ENCODE results near the gene HNRNPUL1.

HNRNPUL1 gene

DNA sequence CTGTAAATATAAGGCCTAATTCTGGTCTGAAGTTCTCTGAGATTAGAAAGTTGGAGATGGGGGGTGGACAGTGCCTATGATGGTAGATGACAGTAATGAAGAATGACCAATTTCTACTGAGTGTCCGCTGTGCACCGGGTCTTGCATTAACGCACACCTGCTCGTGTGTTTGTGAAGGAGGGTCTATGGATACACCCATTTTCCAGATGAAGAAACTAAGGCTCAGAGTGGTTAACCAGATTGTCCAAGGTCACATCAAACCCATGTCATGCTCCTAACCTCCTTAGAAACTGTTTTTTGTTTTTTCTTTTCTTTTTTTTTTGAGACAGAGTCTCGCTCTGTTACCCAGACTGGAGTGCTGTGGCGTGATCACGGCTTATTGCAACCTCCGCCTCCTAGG is 31.5 kb upstream of the HNRNPUL1 start:
- Histone ChIP-seq H3K36me3 (ENCODE audit: control insufficient read depth in 5 of 5, insufficient read depth in 5 of 5, low read length in 5 of 5) (peaks cover 0 to 41% (median 13%) of the 10 kb centered on the region in 5 donors), H3K4me1 (ENCODE audit: control insufficient read depth in 5 of 5, insufficient read depth in 5 of 5, low read length in 5 of 5) (peaks cover 0 to 10% (median 0%) of the 10 kb centered on the region in 5 donors), H3K27ac (ENCODE audit: low read depth, low read length) (no peak overlapping the region), H3K27me3 (ENCODE audit: control insufficient read depth in 5 of 5, insufficient read depth in 4 of 5, low read length in 5 of 5) (peaks cover 0 to 18% (median 0%) of the 10 kb centered on the region in 5 donors), H3K4me3 (ENCODE audit: low read depth in 1 of 5, low read length in 5 of 5) (no peak overlapping the region), H3K9me3 (ENCODE audit: control insufficient read depth in 5 of 5, low read length in 5 of 5) (no peaks in the 10 kb centered on the region), H3K9ac (ENCODE audit: low read length in 5 of 5) (no peak overlapping the region)

GRCh38 chr19:41233748-41234240 is 30.4 kb upstream of the HNRNPUL1 start:
- Histone ChIP-seq H3K36me3 (ENCODE audit: control insufficient read depth in 5 of 5, insufficient read depth in 5 of 5, low read length in 5 of 5) (peaks cover 0 to 52% (median 20%) of the 10 kb centered on the region in 5 donors), H3K27ac (ENCODE audit: low read depth, low read length) (no peak overlapping the region)

GRCh38 chr19:41234512-41235168 is 29.5 kb upstream of the HNRNPUL1 start:
- Histone ChIP-seq H3K9ac (ENCODE audit: low read length in 5 of 5) (no peak overlapping the region), H3K4me1 (ENCODE audit: control insufficient read depth in 5 of 5, insufficient read depth in 5 of 5, low read length in 5 of 5) (peaks cover 0 to 16% (median 2%) of the 10 kb centered on the region in 5 donors), H3K27ac (ENCODE audit: low read depth, low read length) (no peak overlapping the region), H3K4me3 (ENCODE audit: low read depth in 1 of 5, low read length in 5 of 5) (no peak overlapping the region), H3K27me3 (ENCODE audit: control insufficient read depth in 5 of 5, insufficient read depth in 4 of 5, low read length in 5 of 5) (peaks cover 0 to 16% (median 0%) of the 10 kb centered on the region in 5 donors), H3K36me3 (ENCODE audit: control insufficient read depth in 5 of 5, insufficient read depth in 5 of 5, low read length in 5 of 5) (peaks cover 0 to 61% (median 29%) of the 10 kb centered on the region in 5 donors), H3K9me3 (ENCODE audit: control insufficient read depth in 5 of 5, low read length in 5 of 5) (no peaks in the 10 kb centered on the region)

More at GRCh38 chr19:41233748-41234240, 30.4 kb upstream of the HNRNPUL1 start:
- H3K9me3 ChIP-seq (ENCODE audit: control insufficient read depth in 5 of 5, low read length in 5 of 5) = no peaks in the 10 kb centered on the region
- peaks cover 0 to 16% (median 2%) of the 10 kb centered on the region in 5 donors for H3K4me1 ChIP-seq (ENCODE audit: control insufficient read depth in 5 of 5, insufficient read depth in 5 of 5, low read length in 5 of 5)
- no peak overlapping the region for H3K9ac ChIP-seq (ENCODE audit: low read length in 5 of 5)
- H3K27me3 ChIP-seq (ENCODE audit: control insufficient read depth in 5 of 5, insufficient read depth in 4 of 5, low read length in 5 of 5) = peaks cover 0 to 18% (median 0%) of the 10 kb centered on the region in 5 donors
- no peak overlapping the region for H3K4me3 ChIP-seq (ENCODE audit: low read depth in 1 of 5, low read length in 5 of 5)

DNA sequence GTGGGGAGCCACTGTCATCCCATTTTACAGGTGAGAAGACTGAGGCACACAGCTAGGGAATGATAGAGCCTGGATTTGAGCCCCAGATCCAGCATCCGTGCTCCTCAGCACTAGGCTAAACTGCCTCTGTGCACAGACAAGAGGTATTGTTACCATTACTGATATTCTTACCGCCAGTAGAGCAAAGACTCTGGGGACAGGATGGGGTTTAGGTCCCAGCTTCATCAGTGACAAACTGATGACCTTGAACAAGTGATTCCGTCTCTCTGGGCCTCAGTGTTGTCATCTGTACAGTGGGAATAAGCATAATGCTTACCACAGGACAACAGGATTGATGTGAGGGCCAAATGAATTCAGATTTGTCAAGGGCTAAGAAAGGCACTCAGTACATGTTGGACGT is 28.7 kb upstream of the HNRNPUL1 start:
- H3K27ac ChIP-seq (ENCODE audit: low read depth, low read length) = no peak overlapping the region
- H3K4me1 ChIP-seq (ENCODE audit: control insufficient read depth in 5 of 5, insufficient read depth in 5 of 5, low read length in 5 of 5) = peaks cover 0 to 16% (median 2%) of the 10 kb centered on the region in 5 donors
- H3K27me3 ChIP-seq (ENCODE audit: control insufficient read depth in 5 of 5, insufficient read depth in 4 of 5, low read length in 5 of 5) = peaks cover 0 to 8% (median 0%) of the 10 kb centered on the region in 5 donors
- peaks cover under 1 to 66% (median 37%) of the 10 kb centered on the region in 5 donors for H3K36me3 ChIP-seq (ENCODE audit: control insufficient read depth in 5 of 5, insufficient read depth in 5 of 5, low read length in 5 of 5)
- H3K4me3 ChIP-seq (ENCODE audit: low read depth in 1 of 5, low read length in 5 of 5) = no peak overlapping the region
- H3K9me3 ChIP-seq (ENCODE audit: control insufficient read depth in 5 of 5, low read length in 5 of 5) = no peaks in the 10 kb centered on the region
- H3K9ac ChIP-seq (ENCODE audit: low read length in 5 of 5) = no peak overlapping the region

GRCh38 chr19:41238244-41238643 is 25.9 kb upstream of the HNRNPUL1 start:
- peaks cover 4 to 68% (median 56%) of the 10 kb centered on the region in 5 donors for H3K36me3 ChIP-seq (ENCODE audit: control insufficient read depth in 5 of 5, insufficient read depth in 5 of 5, low read length in 5 of 5)
- H3K9me3 ChIP-seq (ENCODE audit: control insufficient read depth in 5 of 5, low read length in 5 of 5) = no peaks in the 10 kb centered on the region
- H3K27me3 ChIP-seq (ENCODE audit: control insufficient read depth in 5 of 5, insufficient read depth in 4 of 5, low read length in 5 of 5) = no peaks in the 10 kb centered on the region
- H3K4me1 ChIP-seq (ENCODE audit: control insufficient read depth in 5 of 5, insufficient read depth in 5 of 5, low read length in 5 of 5) = peaks cover 0 to 9% (median 2%) of the 10 kb centered on the region in 5 donors
- no peak overlapping the region for H3K9ac ChIP-seq (ENCODE audit: low read length in 5 of 5)
- no peak overlapping the region for H3K4me3 ChIP-seq (ENCODE audit: low read depth in 1 of 5, low read length in 5 of 5)
- no peak overlapping the region for H3K27ac ChIP-seq (ENCODE audit: low read depth, low read length)

DNA sequence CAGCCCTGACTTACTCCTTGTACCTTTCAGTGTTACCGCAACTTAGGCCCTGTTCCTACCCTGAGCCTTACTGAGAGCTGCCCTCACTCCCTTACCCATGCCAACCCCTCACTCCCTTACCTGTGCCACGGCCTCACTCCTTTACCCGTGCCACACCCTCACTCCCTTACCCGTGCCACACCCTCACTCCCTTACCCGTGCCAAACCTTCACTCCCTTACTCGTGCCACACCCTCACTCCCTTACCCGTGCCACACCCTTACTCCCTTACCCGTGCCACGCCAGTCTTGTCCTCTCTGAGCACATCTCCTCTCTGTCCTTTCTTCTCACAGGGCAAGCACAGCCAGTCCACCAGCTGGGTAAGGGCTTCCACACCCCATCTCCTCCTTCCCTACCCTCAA is 24.8 kb upstream of the HNRNPUL1 start:
- no peak overlapping the region for H3K9ac ChIP-seq (ENCODE audit: low read length in 5 of 5)
- H3K27ac ChIP-seq (ENCODE audit: low read depth, low read length) = no peak overlapping the region
- no peak overlapping the region for H3K4me3 ChIP-seq (ENCODE audit: low read depth in 1 of 5, low read length in 5 of 5)
- peaks cover 0 to 8% (median 0%) of the 10 kb centered on the region in 5 donors for H3K4me1 ChIP-seq (ENCODE audit: control insufficient read depth in 5 of 5, insufficient read depth in 5 of 5, low read length in 5 of 5)
- peaks cover 4 to 72% (median 55%) of the 10 kb centered on the region in 5 donors for H3K36me3 ChIP-seq (ENCODE audit: control insufficient read depth in 5 of 5, insufficient read depth in 5 of 5, low read length in 5 of 5)
- H3K9me3 ChIP-seq (ENCODE audit: control insufficient read depth in 5 of 5, low read length in 5 of 5) = no peaks in the 10 kb centered on the region
- no peaks in the 10 kb centered on the region for H3K27me3 ChIP-seq (ENCODE audit: control insufficient read depth in 5 of 5, insufficient read depth in 4 of 5, low read length in 5 of 5)

DNA sequence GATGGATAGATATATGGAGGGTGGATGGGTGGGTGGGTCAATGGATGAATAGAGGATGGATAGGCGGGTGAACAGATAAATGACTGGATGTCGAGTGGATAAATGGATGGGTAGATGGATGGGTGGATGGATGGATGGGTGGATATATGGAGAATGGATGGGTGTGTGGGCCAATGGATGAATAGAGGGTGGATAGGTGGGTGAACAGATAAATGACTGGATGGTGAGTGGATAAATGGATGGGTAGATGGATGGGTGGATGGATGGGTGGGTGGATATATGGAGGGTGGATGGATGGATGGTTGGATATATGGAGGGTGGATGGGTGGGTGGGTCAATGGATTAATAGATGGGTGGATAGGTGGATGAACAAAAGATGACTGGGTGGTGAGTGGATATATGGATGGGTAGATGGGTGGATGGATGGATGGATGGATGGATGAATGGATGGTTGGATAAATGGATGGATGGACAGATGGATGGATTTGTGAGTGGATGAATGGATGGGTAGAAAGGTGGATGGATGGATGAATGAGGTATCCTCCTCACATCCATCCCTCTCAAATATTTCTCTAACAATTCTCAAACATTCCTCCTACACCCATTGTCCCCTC is 24.1 kb upstream of the HNRNPUL1 start:
- H3K9me3 ChIP-seq (ENCODE audit: control insufficient read depth in 5 of 5, low read length in 5 of 5) = no peaks in the 10 kb centered on the region
- H3K36me3 ChIP-seq (ENCODE audit: control insufficient read depth in 5 of 5, insufficient read depth in 5 of 5, low read length in 5 of 5) = peaks cover 4 to 75% (median 55%) of the 10 kb centered on the region in 5 donors
- no peaks in the 10 kb centered on the region for H3K27me3 ChIP-seq (ENCODE audit: control insufficient read depth in 5 of 5, insufficient read depth in 4 of 5, low read length in 5 of 5)
- no peak overlapping the region for H3K9ac ChIP-seq (ENCODE audit: low read length in 5 of 5)
- H3K4me1 ChIP-seq (ENCODE audit: control insufficient read depth in 5 of 5, insufficient read depth in 5 of 5, low read length in 5 of 5) = peaks cover 0 to 8% (median 0%) of the 10 kb centered on the region in 5 donors
- no peak overlapping the region for H3K27ac ChIP-seq (ENCODE audit: low read depth, low read length)
- H3K4me3 ChIP-seq (ENCODE audit: low read depth in 1 of 5, low read length in 5 of 5) = no peak overlapping the region

DNA sequence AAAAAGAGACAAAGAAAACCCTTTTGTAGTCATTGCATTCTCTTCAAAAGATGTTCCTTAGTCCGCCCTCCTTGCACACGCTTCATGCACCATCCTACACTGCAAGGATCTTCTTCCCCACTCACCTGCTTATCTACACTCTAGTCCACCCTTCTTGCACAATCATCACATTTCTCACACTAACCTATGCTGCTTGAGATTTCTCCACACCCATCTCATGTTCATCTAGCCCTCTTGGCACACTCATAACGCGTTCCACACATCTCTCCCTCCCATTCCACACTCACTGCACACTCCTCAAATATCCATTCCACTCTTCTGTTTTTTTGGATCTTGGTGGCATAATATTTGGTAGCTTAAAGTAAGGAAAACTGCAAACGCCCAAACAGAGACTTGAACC is 22.3 kb upstream of the HNRNPUL1 start:
- peaks cover 0 to 8% (median 0%) of the 10 kb centered on the region in 5 donors for H3K4me1 ChIP-seq (ENCODE audit: control insufficient read depth in 5 of 5, insufficient read depth in 5 of 5, low read length in 5 of 5)
- H3K9me3 ChIP-seq (ENCODE audit: control insufficient read depth in 5 of 5, low read length in 5 of 5) = no peaks in the 10 kb centered on the region
- H3K27ac ChIP-seq (ENCODE audit: low read depth, low read length) = no peak overlapping the region
- H3K9ac ChIP-seq (ENCODE audit: low read length in 5 of 5) = no peak overlapping the region
- H3K36me3 ChIP-seq (ENCODE audit: control insufficient read depth in 5 of 5, insufficient read depth in 5 of 5, low read length in 5 of 5) = peaks cover 4 to 80% (median 53%) of the 10 kb centered on the region in 5 donors
- no peaks in the 10 kb centered on the region for H3K27me3 ChIP-seq (ENCODE audit: control insufficient read depth in 5 of 5, insufficient read depth in 4 of 5, low read length in 5 of 5)
- no peak overlapping the region for H3K4me3 ChIP-seq (ENCODE audit: low read depth in 1 of 5, low read length in 5 of 5)

GRCh38 chr19:41244117-41244516 is 20.1 kb upstream of the HNRNPUL1 start:
- H3K4me1 ChIP-seq (ENCODE audit: control insufficient read depth in 5 of 5, insufficient read depth in 5 of 5, low read length in 5 of 5) = no peaks in the 10 kb centered on the region
- H3K9me3 ChIP-seq (ENCODE audit: control insufficient read depth in 5 of 5, low read length in 5 of 5) = no peaks in the 10 kb centered on the region
- H3K4me3 ChIP-seq (ENCODE audit: low read depth in 1 of 5, low read length in 5 of 5) = no peak overlapping the region
- H3K9ac ChIP-seq (ENCODE audit: low read length in 5 of 5) = no peak overlapping the region
- H3K27ac ChIP-seq (ENCODE audit: low read depth, low read length) = no peak overlapping the region
- no peaks in the 10 kb centered on the region for H3K27me3 ChIP-seq (ENCODE audit: control insufficient read depth in 5 of 5, insufficient read depth in 4 of 5, low read length in 5 of 5)
- H3K36me3 ChIP-seq (ENCODE audit: control insufficient read depth in 5 of 5, insufficient read depth in 5 of 5, low read length in 5 of 5) = peaks cover 4 to 75% (median 48%) of the 10 kb centered on the region in 5 donors

DNA sequence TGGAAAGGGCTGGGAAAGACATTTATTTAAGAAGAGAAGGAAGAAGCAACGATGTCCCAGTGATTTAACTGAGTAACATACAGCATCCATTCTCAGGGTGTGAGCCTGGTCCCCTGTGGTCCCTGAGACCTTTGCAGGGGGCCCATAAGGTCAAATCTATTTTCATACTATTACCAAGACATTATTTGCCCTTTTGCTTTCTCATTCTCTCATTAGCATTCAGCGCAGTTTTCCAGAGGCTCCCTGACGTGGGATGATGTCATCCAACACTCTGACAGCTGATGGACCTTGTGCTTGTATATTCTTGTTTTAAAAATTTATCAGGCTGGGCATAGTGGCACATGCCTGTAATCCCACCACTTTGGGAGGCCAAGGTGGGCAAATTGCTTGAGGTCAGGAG is 18.3 kb upstream of the HNRNPUL1 start:
- no peaks in the 10 kb centered on the region for H3K9me3 ChIP-seq (ENCODE audit: control insufficient read depth in 5 of 5, low read length in 5 of 5)

More for the DNA sequence above, 18.3 kb upstream of the HNRNPUL1 start:
- H3K27ac ChIP-seq (ENCODE audit: low read depth, low read length) = no peak overlapping the region
- H3K27me3 ChIP-seq (ENCODE audit: control insufficient read depth in 5 of 5, insufficient read depth in 4 of 5, low read length in 5 of 5) = no peaks in the 10 kb centered on the region
- peaks cover under 1 to 75% (median 47%) of the 10 kb centered on the region in 5 donors for H3K36me3 ChIP-seq (ENCODE audit: control insufficient read depth in 5 of 5, insufficient read depth in 5 of 5, low read length in 5 of 5)
- H3K4me1 ChIP-seq (ENCODE audit: control insufficient read depth in 5 of 5, insufficient read depth in 5 of 5, low read length in 5 of 5) = no peaks in the 10 kb centered on the region
- no peak overlapping the region for H3K4me3 ChIP-seq (ENCODE audit: low read depth in 1 of 5, low read length in 5 of 5)
- no peak overlapping the region for H3K9ac ChIP-seq (ENCODE audit: low read length in 5 of 5)

Data from subcutaneous abdominal adipose tissue (tissue), 5 donors.